ENCODE data around the gene ZNF418. TPM values are rescaled to one million over a fixed set of nuclear protein-coding genes. Genes with fewer than 3 reads are reported as not detected.

The ZNF418 gene
- 2.1 TPM for polyA plus RNA-seq (2013, experiment 1 of 2; ENCODE audit: insufficient read length)
- polyA plus RNA-seq (2013, experiment 2 of 2; ENCODE audit: insufficient read length): 2.3 TPM

DNA sequence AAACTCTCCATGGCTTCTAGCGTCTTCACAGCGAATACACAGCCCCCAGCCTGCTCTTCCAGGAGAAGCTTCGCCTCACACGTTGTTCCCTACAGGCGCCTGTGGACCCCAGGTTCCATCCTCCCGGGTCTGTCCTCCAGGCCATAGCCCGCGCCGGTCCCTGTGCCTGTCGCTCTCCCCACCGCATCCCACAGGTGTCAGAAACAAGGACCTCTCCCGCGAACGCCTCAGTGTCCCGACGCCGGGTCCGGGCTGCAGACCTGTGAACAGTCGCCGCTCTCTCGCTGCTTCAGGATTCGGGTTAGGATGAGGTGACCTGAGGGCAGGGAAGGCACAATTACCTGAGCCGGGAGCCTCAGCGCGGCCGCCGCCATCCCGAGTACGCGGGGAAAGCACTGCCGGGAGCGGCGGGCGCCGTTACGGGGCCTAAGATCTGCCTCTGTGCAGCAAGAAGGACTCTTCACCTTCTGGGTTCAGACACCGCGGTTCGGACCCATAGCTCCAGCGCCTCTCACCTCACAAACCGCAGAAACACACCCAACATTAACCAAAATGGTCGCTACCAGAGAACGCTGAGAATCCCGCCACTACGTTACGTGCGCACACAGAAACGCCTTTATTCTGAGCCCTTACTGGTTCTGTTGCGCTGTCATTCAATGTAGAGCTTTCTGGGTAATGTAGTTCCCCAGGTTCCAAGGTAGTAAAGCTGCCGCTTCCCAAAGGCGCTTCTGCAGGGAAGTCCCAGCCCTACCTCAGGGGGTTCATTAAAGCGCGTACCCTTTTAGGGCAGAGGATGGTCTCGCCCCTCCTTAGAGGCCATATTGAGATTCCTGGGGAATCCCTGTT is at the start of gene ZNF418:
Gene ZNF418 (minus strand): TSS at position 583 of the 846 bp plus-strand sequence. CDS start 1,580 bp downstream, outside the sequence.
- DNase-seq: peak; percentile 83

DNA sequence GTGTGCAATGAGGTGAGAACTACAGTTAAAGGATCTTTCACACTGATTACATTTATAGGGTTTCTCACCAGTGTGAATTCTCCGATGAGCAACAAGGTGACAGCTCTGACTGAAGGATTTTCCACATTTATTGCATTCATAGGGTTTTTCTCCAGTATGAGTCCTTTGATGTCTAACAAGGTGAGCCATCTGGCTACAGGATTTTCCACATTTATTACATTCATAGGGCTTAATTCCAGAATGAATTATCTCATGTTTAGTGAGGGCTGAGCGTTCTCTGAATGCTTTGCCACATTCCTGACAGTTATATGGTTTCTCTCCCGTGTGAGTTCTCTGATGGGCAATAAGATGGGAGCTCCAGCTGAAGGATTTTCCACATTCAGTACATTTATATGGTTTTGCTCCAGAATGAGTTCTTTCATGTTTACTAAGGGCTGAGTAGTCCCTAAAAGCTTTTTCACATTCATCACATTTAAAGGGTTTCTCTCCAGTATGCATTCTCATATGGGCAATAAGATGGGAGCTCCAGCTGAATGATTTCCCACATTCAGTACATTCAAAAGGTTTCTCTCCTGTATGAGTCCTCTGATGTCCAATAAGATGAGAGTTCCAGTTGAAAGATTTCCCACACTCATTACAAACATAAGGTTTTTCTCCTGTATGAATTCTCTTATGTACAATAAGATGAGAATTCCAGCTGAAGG is 43.5 kb upstream of the ZNF418 start:
- no peak for DNase-seq

DNA sequence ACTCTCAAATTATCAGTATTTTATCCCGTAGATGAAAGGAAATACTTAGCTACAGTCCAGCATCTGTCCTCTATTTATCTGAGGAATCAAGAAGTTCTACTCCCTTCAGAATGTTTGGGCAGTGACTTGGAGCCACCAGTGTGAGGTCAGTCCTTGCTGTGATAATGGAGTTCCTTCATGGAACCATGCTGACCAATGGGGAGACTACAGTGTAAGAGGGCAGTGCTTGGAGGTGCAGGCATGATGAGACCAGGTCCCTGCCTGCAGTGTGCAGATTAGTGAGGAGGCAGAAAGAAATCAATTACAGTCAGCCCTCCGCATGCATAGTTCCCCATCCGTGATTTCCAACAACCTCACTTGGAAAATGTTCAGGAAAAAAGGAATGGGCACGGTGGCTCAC is 39.2 kb upstream of the ZNF418 start, which contains the start of gene C19orf18:
Gene C19orf18 (minus strand): TSS at position 101 of the 400 bp plus-strand sequence. CDS start 102 bp downstream, outside the sequence.
- DNase-seq: no peak

- DNase-seq: no peak
Observed at GRCh38 chr19:57964761-57965160, 29.6 kb upstream of the ZNF418 start.

DNA sequence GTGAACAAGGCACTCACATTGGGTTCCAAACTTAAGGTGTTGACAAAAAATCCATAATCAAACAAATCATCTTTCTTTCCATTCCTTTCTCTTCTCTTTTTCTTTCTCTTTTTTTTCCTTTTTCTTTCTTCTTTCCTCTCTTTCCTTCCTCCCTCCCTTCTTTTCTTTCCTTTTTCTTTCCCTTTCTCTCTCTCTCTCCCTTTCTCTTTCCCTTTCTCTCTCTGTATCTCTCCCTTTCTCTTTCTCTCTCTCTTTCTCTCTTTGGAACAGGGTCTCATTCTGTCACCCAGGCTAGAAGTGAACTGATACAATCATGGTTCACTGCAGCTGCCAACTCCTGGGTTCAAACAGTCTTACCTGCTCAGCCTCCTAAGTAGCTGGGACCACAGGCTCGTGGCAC is 26.6 kb upstream of the ZNF418 start:
- DNase-seq: no peak

GRCh38 chr19:57954996-57955395 is 19.8 kb upstream of the ZNF418 start:
- DNase-seq: no peak

GRCh38 chr19:57949702-57950101 is 14.5 kb upstream of the ZNF418 start:
- no peak for DNase-seq

GRCh38 chr19:57949296-57949695 is 14.1 kb upstream of the ZNF418 start:
- DNase-seq: no peak

DNA sequence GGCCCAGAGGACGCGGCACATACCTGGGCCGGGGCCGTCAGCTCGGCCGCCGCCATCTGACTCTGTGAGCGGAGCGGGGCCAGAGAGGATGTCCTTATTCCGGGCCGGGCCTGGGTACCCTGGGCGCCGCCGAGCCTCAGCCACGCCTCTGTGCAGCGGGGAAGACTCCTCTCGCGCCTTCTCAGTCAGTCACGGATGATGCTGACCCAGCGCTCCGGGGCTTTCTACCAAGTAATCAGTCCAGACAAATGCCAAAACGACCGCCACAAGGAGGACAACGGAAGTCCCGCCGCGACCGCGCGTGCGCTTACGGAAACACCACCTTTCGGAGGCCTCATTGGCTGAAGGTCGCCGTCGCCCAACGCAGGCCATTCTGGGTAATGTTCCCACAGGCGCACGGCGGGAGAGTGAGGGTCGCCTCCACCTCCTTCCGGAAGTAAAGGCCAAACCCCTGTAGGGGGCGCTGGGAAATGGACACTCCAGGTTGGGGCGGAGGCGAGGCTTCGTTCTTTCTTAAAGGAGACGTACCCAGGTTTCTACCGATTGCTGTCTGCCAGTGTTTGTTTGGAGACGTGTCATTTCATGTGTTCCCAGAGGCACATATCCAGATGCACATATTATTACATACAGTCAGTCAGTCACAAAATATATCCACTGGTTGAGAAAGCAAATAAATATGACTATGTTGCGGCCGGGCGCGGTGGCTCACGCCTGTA is 12.4 kb upstream of the ZNF418 start, which contains the start of gene ZNF256:
Gene ZNF256 (minus strand): TSS at position 288 of the 716 bp plus-strand sequence. CDS start 232 bp downstream, at position 56.
- peak; percentile 93 for DNase-seq

DNA sequence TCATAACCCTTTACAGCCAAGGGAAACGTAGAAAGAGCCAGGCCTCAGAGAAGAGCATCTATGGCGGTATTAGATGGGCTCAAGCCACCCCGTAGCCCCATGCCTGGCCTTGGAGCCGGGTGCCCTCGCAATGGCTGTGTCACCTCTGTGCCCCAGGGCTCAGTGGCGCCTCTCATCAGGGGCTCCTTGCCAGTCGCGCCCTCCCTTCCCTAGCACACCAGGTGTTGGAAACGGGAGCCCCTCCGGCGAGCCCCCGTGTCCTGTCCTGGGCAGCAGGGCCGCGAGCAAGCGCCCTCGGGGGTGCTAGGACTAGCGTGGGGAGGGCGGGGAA is 11.9 kb upstream of the ZNF418 start:
- DNase-seq: no peak

DNA sequence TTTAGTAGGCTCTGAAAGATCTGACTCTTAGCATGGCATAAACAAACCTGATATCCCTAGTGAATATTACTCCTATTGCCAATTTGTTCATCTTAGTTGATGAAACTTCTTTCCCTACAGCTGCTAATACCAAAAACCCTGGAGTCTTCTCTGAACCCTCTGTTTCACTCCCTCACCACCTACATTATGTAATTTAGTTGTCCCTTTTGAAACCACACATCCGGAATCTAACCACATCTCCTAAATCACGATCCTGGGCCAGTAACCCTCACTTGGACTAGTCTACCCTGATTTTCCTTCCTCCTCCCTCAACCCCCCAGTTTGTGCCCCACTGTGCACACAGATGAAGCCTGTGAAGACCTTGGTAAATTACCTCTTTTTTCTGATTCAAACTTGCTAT is 11.1 kb upstream of the ZNF418 start:
- DNase-seq: no peak

DNA sequence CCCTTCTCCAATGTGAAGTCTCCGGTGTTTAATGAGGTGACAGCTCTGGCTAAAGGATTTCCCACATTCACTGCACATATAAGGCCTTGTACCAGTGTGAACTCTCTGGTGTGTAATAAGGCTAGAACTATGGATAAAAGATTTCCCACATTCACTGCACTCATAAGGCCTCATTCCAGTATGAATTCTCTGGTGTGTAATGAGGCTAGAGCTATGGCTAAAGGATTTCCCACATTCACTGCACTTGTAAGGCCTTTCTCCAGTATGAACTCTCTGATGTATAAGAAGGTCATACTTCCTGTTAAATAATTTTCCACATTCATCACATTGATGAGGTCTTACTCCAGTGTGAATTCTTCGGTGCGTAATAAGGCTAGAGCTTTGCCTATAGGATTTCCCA is 6.4 kb upstream of the ZNF418 start:
- DNase-seq: no peak

DNA sequence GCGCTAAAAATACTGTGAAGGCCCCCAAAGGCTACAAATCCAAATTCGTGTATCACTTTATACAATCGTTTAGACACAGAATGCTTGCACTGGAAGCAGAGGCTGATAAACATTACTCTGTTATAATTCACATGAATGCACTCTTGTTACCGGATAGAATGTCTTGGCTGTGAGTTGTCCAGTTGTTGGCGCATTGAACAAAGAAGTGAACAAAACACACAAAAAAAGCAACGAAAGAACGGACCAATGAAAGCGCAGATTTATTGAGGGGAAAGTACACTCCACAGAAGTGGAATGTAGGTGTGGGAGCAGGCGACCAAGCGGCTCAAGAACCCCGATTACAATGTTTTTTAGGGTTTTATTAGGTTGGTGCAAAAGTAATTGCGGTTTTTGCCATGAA is 529 bp upstream of the ZNF418 start:
- DNase-seq: no peak

- DNase-seq: no peak
Observed at GRCh38 chr19:57927587-57927986, 7.6 kb downstream of the ZNF418 start.

DNA sequence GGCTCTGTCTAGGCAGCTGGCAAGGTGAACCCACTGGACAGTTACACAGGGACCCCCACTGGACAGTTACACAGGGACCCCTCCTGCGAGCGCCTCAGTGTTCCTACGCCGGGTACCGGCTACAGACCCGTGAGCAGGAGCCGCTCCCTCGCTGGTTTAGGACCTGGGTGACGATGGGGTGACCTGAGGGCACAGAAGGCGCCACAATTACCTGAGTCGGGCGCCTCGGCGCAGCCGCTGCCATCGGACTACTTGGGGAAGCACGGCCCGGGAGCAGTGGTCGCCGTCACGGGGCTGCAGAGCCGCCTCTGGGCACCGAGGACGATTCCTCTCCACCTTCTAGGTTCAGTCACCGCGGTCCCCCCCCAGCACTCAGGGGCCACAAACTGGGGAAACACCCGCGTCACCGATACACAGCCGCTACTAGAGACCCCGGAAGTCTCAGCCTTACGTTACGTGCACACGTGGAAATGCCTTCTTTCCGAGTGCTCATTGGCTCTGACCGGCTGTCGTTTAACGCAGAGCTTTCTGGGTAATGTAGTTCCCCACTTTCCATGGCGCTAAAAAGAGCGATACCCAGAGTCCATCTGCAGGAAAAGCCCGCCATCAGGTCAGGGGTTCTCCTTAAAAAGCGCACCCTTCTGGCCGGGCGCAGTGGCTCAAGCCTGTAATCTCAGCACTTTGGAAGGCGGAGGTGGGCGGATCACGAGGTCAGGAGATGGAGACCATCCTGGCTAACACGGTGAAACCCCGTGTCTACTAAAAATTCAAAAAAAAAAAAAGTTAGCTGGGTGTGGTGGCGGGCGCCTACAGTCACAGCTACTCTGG is 18.8 kb downstream of the ZNF418 start, which contains the start of gene ZNF417:
Gene ZNF417 (minus strand): TSS at position 425 of the 828 bp plus-strand sequence. CDS start 181 bp downstream, at position 244.
- peak; percentile 96 for DNase-seq

DNA sequence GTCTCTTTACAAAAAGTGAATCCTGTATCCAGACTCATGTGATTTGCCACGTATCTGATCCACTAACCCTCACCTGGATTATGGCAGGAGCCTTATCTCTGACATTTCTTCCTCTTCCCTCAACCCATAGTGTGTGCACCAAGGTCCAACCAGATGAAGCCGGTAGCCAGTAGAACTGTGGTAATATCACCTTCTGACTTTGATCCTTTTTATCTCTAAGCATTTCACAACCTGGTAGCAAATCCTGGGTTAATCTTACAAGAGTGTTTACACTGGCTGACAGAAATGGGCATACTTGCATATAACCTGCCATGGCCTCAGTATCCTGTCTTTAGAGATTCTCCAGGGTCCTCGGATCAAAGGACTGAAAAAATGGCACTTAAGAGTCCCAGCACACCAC is 20.7 kb downstream of the ZNF418 start:
- no peak for DNase-seq

GRCh38 chr19:57907394-57907793 is 27.8 kb downstream of the ZNF418 start:
- DNase-seq: no peak

- no peak for DNase-seq
Observed at GRCh38 chr19:57905258-57905657, 29.9 kb downstream of the ZNF418 start.

GRCh38 chr19:57903618-57904184 is 31.5 kb downstream of the ZNF418 start:
- no peak for DNase-seq

DNA sequence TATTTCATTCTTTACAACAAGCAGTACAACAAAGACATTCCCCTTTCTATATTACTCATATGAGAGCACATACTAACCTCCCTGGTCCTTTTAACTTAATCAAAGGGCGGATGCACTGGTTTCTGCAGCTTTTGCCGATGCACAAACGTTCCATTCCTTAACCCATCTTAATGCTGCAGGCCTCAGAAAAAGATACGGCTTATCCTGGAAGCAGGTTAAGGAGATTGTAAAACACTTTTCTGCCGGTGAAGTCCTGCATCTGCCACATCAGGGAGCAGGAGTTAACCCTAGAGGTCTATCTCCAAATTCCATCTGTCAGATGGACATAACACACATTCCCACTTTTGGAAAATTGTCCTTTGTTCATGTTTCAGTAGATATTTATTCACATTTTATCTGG is 34.9 kb downstream of the ZNF418 start:
- DNase-seq: no peak

GRCh38 chr19:57890706-57891105 is 44.5 kb downstream of the ZNF418 start:
- DNase-seq: peak; percentile 73
